Measurements from ENCODE around the gene MINDY1. TPM values are rescaled to one million over a fixed set of nuclear protein-coding genes. Genes with fewer than 3 reads are reported as not detected.

The MINDY1 gene
- total RNA-seq, 1 experiment from 2014 or later, result 6.8 TPM

- no peak overlapping the region for H2BK15ac ChIP-seq (ENCODE audit: low read depth, low read length)
- H2BK5ac ChIP-seq (ENCODE audit: insufficient read length, low read length), result no peak overlapping the region
- H3K27ac ChIP-seq (ENCODE audit: insufficient read length, low read depth, low read length), result no peak overlapping the region
- no peak overlapping the region for H3K23ac ChIP-seq (ENCODE audit: insufficient read length, low read depth, low read length)
- no peaks in the 10 kb centered on the region for H4K20me1 ChIP-seq (ENCODE audit: control insufficient read depth, insufficient read depth, insufficient read length)
- no peak overlapping the region for H3K4me2 ChIP-seq (ENCODE audit: insufficient read depth, insufficient read length, low read length)
- TF ChIP-seq CTCF (conservative IDR thresholded peaks at IDR 0.05), result no peak
- H2AFZ ChIP-seq (ENCODE audit: low read length), result no peak overlapping the region
- no peak overlapping the region for H3K9ac ChIP-seq (ENCODE audit: extremely low read depth, insufficient read length, low read length)
- H4K91ac ChIP-seq (ENCODE audit: insufficient read length, low read depth, low read length), result no peak overlapping the region
- Mint-ChIP-seq H3K27ac (no peak overlapping the region), H3K27me3 (ENCODE audit: low read depth) (no peaks in the 10 kb centered on the region), H3K36me3 (ENCODE audit: insufficient read depth in 1 of 3, low read depth in 3 of 3) (peaks cover 0 to 8% (median 5%) of the 10 kb centered on the region in 3 experiments; a peak in 3 of 7 replicates), H3K4me1 (peaks cover 5 to 8% of the 10 kb centered on the region in 2 experiments), H3K9me3 (no peaks in the 10 kb centered on the region), H3K4me3 (no peak overlapping the region)
- no peak overlapping the region for H3K18ac ChIP-seq (ENCODE audit: insufficient read length, low read depth, low read length)
- H3K14ac ChIP-seq (ENCODE audit: insufficient read depth, low read length), result no peak overlapping the region
- H3K23me2 ChIP-seq (ENCODE audit: insufficient read length, low read depth, low read length, poor library complexity, severe bottlenecking), result no peaks in the 10 kb centered on the region
- no peak overlapping the region for H4K8ac ChIP-seq (replicated peaks; ENCODE audit: insufficient read length, low read depth, low read length)
- no peaks in the 10 kb centered on the region for H3K9me3 ChIP-seq (ENCODE audit: control insufficient read depth, low read depth, low read length)
- H2BK12ac ChIP-seq (ENCODE audit: insufficient read length, low read depth, low read length), result no peak overlapping the region
- H3K4ac ChIP-seq (ENCODE audit: low read depth, low read length), result no peak overlapping the region
- no peak overlapping the region for H2BK120ac ChIP-seq (ENCODE audit: low read depth, low read length, poor library complexity, severe bottlenecking)
- H3K79me2 ChIP-seq (ENCODE audit: insufficient read depth, low read length), result no peaks in the 10 kb centered on the region
- no CpG with 5 or more reads among the region's 20 CpGs for WGBS (ENCODE audit: extremely low coverage, insufficient read length, low lambda C conversion rate)
- no peak overlapping the region for H3T11ph ChIP-seq (ENCODE audit: low read length)
- H3K4me1 ChIP-seq (ENCODE audit: insufficient read depth, low read length), result peaks cover 3% of the 10 kb centered on the region; the same call in 1 of the 2 replicates
- H4K5ac ChIP-seq (ENCODE audit: insufficient read length, low read depth, low read length), result no peak overlapping the region
- H3K27me3 ChIP-seq (ENCODE audit: insufficient read depth, low read length), result no peaks in the 10 kb centered on the region
- no peak overlapping the region for H3K56ac ChIP-seq (ENCODE audit: insufficient read length, low read depth, low read length)
- H2BK20ac ChIP-seq (ENCODE audit: low read depth, low read length, poor library complexity, severe bottlenecking), result no peak overlapping the region
- no peak for DNase-seq
- no peaks in the 10 kb centered on the region for H3K79me1 ChIP-seq (ENCODE audit: insufficient read depth, low read depth, low read length, poor library complexity, severe bottlenecking)
- no peak overlapping the region for H2AK5ac ChIP-seq (ENCODE audit: insufficient read length, low read length)
These were observed 9.4 kb downstream of the MINDY1 start for GRCh38 chr1:150997126-150997872.
